ENCODE data around the gene ITIH6. TPM values are rescaled to one million over a fixed set of nuclear protein-coding genes. Genes with fewer than 3 reads are reported as not detected.
"Not testable (repeated sequence)": the region's sequence is repeated elsewhere in the genome, so short reads cannot be mapped to it uniquely, and the experiment has no call there.

Gene ITIH6, protein sequence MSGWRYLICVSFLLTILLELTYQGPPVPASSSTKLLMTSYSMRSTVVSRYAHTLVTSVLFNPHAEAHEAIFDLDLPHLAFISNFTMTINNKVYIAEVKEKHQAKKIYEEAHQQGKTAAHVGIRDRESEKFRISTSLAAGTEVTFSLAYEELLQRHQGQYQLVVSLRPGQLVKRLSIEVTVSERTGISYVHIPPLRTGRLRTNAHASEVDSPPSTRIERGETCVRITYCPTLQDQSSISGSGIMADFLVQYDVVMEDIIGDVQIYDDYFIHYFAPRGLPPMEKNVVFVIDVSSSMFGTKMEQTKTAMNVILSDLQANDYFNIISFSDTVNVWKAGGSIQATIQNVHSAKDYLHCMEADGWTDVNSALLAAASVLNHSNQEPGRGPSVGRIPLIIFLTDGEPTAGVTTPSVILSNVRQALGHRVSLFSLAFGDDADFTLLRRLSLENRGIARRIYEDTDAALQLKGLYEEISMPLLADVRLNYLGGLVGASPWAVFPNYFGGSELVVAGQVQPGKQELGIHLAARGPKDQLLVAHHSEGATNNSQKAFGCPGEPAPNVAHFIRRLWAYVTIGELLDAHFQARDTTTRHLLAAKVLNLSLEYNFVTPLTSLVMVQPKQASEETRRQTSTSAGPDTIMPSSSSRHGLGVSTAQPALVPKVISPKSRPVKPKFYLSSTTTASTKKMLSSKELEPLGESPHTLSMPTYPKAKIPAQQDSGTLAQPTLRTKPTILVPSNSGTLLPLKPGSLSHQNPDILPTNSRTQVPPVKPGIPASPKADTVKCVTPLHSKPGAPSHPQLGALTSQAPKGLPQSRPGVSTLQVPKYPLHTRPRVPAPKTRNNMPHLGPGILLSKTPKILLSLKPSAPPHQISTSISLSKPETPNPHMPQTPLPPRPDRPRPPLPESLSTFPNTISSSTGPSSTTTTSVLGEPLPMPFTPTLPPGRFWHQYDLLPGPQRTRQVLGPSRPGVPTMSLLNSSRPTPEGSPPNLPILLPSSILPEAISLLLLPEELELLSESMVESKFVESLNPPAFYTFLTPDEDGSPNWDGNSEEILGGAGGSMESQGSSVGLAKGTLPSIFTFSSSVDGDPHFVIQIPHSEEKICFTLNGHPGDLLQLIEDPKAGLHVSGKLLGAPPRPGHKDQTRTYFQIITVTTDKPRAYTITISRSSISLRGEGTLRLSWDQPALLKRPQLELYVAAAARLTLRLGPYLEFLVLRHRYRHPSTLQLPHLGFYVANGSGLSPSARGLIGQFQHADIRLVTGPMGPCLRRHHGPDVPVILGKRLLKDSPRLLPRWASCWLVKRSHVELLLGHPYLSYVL
- total RNA-seq = not detected

DNA sequence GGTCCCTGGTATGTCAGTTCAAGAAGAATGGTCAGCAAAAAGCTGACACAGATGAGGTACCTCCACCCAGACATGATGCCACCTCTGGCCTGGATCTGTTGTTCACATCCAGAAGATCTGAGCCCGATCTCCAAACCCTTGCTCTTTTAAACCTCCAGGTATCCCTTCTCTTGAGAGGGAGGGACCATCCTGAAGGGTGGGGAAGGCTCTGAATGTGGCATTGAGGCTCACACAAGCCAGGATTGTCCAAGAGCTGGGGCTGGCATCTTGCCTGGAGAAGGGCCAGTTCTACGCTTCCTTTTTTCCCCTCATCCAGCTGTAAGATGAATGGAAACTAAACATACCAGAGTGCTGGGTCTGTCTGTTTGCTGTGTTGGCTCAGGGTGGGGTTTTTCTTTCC lies at the start of gene ITIH6:
Gene ITIH6, minus strand, starts transcription at position 119 of the 400 bp plus-strand sequence. Its CDS starts 45 bp downstream, at position 74.
- Mint-ChIP-seq H3K4me1 (no peaks in the 10 kb centered on the region), H3K27ac (no peak within 1 kb of the TSS), H3K36me3 (ENCODE audit: low read depth) (no peaks in the 10 kb centered on the region), H3K9me3 (no peaks in the 10 kb centered on the region), H3K4me3 (no peak within 1 kb of the TSS), H3K27me3 (peaks cover 2% of the 10 kb centered on the region)
- no peak for DNase-seq
- POLR2A ChIA-PET = no interaction called here
- CTCF ChIA-PET = no interaction called here

DNA sequence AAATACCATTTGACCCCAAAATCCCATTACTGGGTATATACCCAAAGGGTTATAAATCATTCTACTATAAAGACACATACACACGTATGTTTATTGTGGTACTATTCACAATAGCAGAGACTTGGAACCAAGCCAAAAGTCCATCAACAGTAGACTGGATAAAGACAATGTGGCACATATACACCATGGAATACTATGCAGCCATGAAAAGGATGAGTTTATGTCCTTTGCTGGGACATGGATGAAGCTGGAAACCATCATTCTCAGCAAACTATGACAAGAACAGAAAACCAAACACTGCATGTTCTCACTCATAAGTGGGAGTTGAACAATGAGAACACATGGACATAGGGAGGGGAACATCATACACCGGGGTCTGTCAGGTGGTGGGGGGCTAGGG lies 49.6 kb upstream of the ITIH6 start:
- H3K4me1 Mint-ChIP-seq; CTCF ChIA-PET; POLR2A ChIA-PET; H3K9me3 Mint-ChIP-seq; H3K27me3 Mint-ChIP-seq; H3K27ac Mint-ChIP-seq; H3K36me3 Mint-ChIP-seq (ENCODE audit: low read depth); DNase-seq; H3K4me3 Mint-ChIP-seq: not testable (repeated sequence)

DNA sequence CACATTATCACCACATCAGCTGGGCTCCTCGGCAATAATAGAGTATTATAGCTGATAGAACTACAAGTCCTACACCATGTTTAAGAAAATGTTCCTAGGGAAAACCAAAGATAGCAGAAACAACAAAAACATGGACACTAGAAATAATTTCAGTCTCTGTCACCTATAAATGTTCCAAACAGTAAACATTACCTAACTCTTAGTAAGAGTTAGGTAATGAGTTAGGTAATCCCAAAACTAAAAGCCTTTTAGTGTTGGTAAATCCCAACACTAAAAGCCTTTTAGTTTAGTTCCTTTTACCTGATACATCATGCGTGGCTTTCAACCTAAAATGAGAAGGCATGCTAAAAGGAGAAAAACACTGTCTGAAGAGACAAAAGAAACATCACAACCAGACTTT lies 45.0 kb upstream of the ITIH6 start:
- no peaks in the 10 kb centered on the region for H3K27me3 Mint-ChIP-seq

DNA sequence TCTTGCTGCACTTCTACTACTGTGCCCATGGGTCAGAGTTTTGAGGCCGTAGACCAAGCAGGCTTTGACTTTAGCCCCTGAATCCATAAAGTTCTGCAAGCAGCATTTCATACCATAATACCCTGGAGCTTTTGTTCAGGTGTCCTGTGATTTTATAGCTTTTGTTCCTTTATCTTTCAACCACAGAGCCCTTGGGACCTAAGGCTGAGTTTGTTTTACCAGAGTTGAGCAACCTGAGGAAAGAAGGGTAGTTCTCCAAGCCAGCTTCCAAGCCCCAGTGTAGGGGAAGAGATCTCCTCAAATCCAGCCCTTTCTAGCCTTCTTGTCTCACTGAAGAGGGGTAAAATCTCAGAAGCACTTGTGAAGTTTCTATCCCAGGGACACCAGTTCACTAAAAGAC lies 44.6 kb upstream of the ITIH6 start:
- POLR2A ChIA-PET = no interaction called here
- no peak for DNase-seq
- H3K36me3 Mint-ChIP-seq (ENCODE audit: low read depth) = no peaks in the 10 kb centered on the region
- no peak overlapping the region for H3K27ac Mint-ChIP-seq
- CTCF ChIA-PET = no interaction called here
- no peak overlapping the region for H3K4me3 Mint-ChIP-seq
- H3K9me3 Mint-ChIP-seq = peaks cover 2% of the 10 kb centered on the region
- no peaks in the 10 kb centered on the region for H3K4me1 Mint-ChIP-seq
- H3K27me3 Mint-ChIP-seq = no peaks in the 10 kb centered on the region

More for the DNA sequence above, 45.0 kb upstream of the ITIH6 start:
- Mint-ChIP-seq H3K4me3 (no peak overlapping the region), H3K36me3 (ENCODE audit: low read depth) (no peaks in the 10 kb centered on the region), H3K4me1 (no peaks in the 10 kb centered on the region), H3K9me3 (peaks cover 2% of the 10 kb centered on the region), H3K27ac (no peak overlapping the region)
- ChIA-PET CTCF (no interaction called here), POLR2A (no interaction called here)
- no peak for DNase-seq

DNA sequence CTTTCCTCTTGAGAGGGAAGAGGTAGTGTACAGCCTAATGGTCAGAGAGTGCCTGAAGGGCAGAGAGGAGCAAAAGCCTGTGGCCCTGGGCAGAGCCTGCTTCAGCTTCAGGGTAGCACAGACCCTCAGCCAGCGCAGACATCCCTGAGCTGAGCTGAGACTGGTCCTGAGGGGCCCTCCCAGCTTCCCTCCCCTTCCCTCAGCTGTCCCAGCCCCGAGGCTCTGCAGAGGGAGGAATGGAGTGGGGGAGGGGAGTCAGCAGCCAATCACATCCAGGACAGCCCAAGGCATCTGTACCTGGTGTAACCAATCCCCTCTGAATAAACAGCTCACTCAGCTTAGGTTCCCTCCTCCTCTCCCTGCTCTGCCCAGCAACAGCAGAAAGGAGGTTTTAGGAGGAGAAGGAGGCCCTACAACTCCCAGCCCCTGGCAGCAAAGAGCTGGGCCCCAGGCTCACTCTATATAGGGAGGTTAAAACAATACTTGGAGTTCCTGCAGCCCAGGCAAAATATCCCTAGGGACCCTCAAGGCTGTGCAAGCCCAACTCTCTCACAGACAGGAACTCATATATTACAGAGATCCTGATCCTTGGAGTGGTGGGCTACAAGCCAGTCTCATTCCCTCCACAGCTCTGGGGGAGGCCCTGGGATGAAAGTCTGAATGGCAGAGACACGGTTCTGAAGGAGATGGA lies 43.3 kb upstream of the ITIH6 start:
- H3K4me3 Mint-ChIP-seq; H3K27me3 Mint-ChIP-seq; POLR2A ChIA-PET; H3K9me3 Mint-ChIP-seq; DNase-seq; CTCF ChIA-PET; H3K4me1 Mint-ChIP-seq; H3K36me3 Mint-ChIP-seq (ENCODE audit: low read depth); H3K27ac Mint-ChIP-seq: not testable (repeated sequence)

DNA sequence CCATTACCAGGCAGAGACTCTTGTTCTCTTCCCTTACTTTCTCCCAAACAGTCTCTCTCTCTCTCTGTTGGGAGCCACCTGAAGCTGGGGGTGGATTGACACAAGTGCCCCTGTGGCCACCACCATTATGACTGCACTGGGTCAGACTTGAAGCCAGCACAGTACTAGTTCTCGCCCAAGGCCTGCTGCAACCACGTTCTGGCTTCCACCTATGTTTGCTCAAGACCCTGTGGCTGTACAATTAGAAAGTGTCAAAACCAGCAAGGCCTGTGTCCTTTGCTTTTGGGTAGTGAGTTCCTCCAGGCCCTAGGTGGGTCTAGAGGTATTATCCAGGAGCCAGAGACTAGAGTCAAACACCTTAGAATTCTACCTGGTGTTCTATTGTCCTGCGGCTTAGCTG lies 40.5 kb upstream of the ITIH6 start:
- POLR2A ChIA-PET = no interaction called here
- H3K36me3 Mint-ChIP-seq (ENCODE audit: low read depth) = no peaks in the 10 kb centered on the region
- H3K27ac Mint-ChIP-seq = no peak overlapping the region
- no peak for DNase-seq
- CTCF ChIA-PET = no interaction called here
- no peaks in the 10 kb centered on the region for H3K4me1 Mint-ChIP-seq
- H3K9me3 Mint-ChIP-seq = no peaks in the 10 kb centered on the region
- H3K4me3 Mint-ChIP-seq = no peak overlapping the region
- peaks cover 3% of the 10 kb centered on the region for H3K27me3 Mint-ChIP-seq

DNA sequence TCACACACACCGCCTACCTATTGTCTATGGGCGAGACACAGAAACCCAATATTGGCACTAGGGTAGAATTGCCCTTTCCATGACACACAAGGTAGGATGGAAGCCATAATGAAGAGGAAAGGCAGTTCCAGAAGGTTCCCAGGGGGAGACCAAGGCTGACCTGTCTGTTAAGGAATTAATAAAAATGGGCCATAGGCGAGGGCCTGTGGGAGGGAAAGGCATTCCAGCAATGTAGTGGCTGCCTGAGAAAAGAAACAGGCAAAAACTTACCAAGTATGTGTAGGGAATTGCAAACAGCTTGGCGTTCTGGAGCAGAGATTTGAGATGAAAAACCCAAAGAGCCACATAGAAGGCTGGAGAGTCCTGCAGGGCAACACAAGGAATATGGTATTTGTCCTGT lies 28.5 kb upstream of the ITIH6 start:
- DNase-seq = no peak
- Mint-ChIP-seq H3K4me3 (no peak overlapping the region), H3K9me3 (no peaks in the 10 kb centered on the region), H3K27me3 (peaks cover 4% of the 10 kb centered on the region), H3K36me3 (ENCODE audit: low read depth) (no peaks in the 10 kb centered on the region), H3K4me1 (no peaks in the 10 kb centered on the region), H3K27ac (no peak overlapping the region)
- POLR2A ChIA-PET = no interaction called here
- CTCF ChIA-PET = no interaction called here

DNA sequence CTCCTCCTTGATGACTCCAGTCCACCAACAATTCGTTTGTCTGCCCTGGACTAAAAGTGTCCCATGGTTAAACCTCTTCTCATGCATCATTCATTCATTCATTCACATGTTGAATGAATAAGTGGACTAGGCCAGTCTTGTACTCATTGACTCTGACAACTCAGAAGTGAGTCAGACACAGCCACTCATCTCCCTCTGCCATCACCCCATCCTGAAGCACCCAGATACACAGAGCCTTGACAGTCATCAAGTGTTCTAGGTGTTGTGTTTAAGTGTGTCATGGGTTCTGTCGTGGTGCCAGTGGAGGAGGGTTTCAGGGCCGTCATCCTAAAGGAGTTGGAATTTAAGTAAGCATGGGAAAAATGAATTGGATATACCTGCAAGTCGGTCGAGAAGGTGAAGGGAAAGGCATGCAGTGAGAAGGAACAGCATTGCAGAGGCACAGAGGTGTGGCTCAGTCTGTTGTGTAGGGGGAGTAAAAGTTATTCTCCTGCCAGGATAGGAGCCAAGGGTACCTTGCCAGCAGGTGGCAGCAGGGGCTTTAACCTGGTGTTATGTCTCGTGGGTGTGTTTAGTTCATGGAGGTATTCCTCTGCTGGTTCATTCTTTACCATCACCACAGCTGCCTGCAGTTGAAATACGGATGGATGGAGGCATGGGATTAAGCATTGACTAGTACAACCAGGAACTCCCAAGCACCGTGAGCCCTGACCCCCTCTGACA lies 27.8 kb upstream of the ITIH6 start:
- CTCF ChIA-PET = no interaction called here
- no peak for DNase-seq
- Mint-ChIP-seq H3K4me3 (no peak overlapping the region), H3K9me3 (no peaks in the 10 kb centered on the region), H3K36me3 (ENCODE audit: low read depth) (no peaks in the 10 kb centered on the region), H3K27me3 (no peaks in the 10 kb centered on the region), H3K4me1 (no peaks in the 10 kb centered on the region), H3K27ac (no peak overlapping the region)
- POLR2A ChIA-PET = no interaction called here

DNA sequence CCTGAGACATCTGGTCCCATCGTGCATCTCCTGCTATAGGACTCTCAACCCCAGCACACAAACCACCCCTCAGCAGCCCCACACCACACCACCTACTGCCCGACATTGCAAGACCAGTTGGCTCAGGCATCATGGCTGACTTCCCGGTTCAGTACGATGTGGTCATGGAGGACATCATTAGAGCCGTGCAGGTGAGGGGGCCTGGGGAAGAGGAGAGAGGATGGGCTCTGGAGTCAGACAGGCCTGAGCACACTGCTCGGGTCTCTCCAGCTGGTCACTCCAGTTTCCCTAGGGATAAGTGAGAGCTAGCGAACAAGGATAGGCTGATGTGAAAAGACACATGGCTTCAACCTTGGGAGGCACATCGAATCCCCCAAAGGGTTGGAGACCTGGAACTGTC lies 26.7 kb upstream of the ITIH6 start:
- H3K4me3 Mint-ChIP-seq = no peak overlapping the region
- H3K27ac Mint-ChIP-seq = no peak overlapping the region
- H3K36me3 Mint-ChIP-seq (ENCODE audit: low read depth) = no peaks in the 10 kb centered on the region
- no peaks in the 10 kb centered on the region for H3K9me3 Mint-ChIP-seq
- no peaks in the 10 kb centered on the region for H3K4me1 Mint-ChIP-seq
- ChIA-PET POLR2A (no interaction called here), CTCF (no interaction called here)
- H3K27me3 Mint-ChIP-seq = no peaks in the 10 kb centered on the region
- DNase-seq = no peak

DNA sequence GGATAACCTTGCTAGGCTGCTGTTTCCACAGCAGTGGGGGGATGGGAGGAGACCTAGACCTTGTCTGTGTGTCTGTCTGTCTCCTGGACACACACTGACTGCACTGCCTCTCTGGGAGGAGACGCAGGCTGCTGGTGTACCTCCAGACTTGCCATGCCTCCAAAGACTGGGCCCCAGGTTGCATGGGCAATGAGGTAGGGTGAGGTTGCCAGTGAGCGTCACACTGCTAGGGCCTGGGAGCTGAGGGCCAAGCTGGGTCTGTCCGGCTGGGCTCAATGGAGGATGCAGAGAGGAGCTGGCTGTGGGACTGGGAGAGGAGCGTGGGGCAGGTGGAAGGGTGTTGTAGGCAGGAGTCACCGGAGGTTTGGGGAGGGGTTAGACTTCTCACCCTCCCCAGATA lies 26.1 kb upstream of the ITIH6 start:
- no peak for DNase-seq
- ChIA-PET POLR2A (no interaction called here), CTCF (no interaction called here)
- Mint-ChIP-seq H3K4me3 (no peak overlapping the region), H3K4me1 (peaks cover 2% of the 10 kb centered on the region), H3K9me3 (no peaks in the 10 kb centered on the region), H3K27me3 (no peaks in the 10 kb centered on the region), H3K27ac (no peak overlapping the region), H3K36me3 (ENCODE audit: low read depth) (no peaks in the 10 kb centered on the region)

DNA sequence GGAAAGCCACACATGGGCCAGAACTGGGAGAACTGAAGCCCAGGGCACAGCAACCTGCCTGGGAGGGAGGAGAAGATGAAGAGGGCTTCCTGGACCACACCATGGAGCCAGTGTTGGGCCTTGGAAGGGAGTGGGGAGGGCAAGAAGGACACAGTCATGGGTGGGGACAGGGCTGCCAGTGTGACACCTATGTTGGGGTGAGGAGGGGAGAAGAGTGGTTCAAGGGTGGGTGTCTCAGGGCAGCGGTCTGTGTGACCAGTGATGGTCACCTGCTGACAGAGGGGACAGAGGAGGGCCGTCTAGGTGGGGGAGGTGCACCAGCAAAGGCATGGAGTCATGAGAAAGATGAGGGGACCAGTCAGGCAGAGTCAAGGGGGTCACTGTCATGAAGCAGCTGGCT lies 23.3 kb upstream of the ITIH6 start:
- no peak for DNase-seq
- Mint-ChIP-seq H3K9me3 (no peaks in the 10 kb centered on the region), H3K4me1 (peaks cover 6% of the 10 kb centered on the region), H3K27ac (no peak overlapping the region), H3K36me3 (ENCODE audit: low read depth) (peaks cover 4% of the 10 kb centered on the region), H3K27me3 (no peaks in the 10 kb centered on the region), H3K4me3 (no peak overlapping the region)
- CTCF ChIA-PET = no interaction called here
- POLR2A ChIA-PET = no interaction called here

DNA sequence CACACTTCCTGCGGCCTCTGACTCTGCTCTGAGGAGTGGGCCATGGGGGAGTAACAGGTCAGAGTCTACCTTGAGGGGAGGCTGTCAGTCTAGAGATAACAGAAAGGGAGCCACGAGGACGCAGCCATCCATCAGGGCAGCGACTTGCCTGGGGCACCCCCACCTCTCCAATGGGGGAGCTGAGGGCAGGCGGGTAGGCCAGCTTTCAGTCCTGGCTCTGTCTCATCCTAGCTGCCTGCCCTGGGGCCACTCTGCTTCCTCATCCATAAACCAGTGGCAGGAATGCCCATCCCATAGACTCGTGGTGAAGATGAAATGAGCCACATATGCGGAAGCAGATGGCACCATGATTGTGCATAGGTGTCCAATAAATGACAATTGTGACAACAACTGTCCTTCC lies 22.7 kb upstream of the ITIH6 start:
- no peak overlapping the region for H3K4me3 Mint-ChIP-seq
- H3K27ac Mint-ChIP-seq = no peak overlapping the region
- no peaks in the 10 kb centered on the region for H3K9me3 Mint-ChIP-seq
- no peak for DNase-seq
- H3K36me3 Mint-ChIP-seq (ENCODE audit: low read depth) = peaks cover 9% of the 10 kb centered on the region
- H3K27me3 Mint-ChIP-seq = no peaks in the 10 kb centered on the region
- ChIA-PET POLR2A (no interaction called here), CTCF (no interaction called here)
- peaks cover 6% of the 10 kb centered on the region for H3K4me1 Mint-ChIP-seq

Measured in activated CD4-positive, alpha-beta T cell treated with anti-CD3 and anti-CD28 coated beads, Interleukin-2, amount 10 ng/mL, durations not matched to agents 7 days and 5 days (primary cell).